HEK293 (cell line): ENCODE results near the gene VPS18.

Source experiments
- HIC1 ChIP-seq: fragments of 450-650 bp; formaldehyde crosslinking; IDR thresholded peaks from 2 replicates; pipeline ENCODE4 v1.5.1; 2016; ENCODE audit warnings: missing biosample characterization, missing genetic modification characterization
- HOXA7 ChIP-seq: sonication (generic); formaldehyde crosslinking; IDR thresholded peaks from 2 replicates; pipeline ENCODE4 v1.8.1; 2022; ENCODE audit warnings: missing genetic modification reagents, borderline replicate concordance
- IKZF3 ChIP-seq: fragments of 450-650 bp; IDR thresholded peaks from 2 replicates; pipeline ENCODE4 v1.5.0; 2018; ENCODE audit warnings: missing biosample characterization, mild to moderate bottlenecking, missing genetic modification characterization, moderate library complexity
- KLF1 ChIP-seq: fragments of 450-650 bp; formaldehyde crosslinking; IDR thresholded peaks from 2 replicates; pipeline ENCODE4 v1.5.1; 2016; ENCODE audit warnings: missing biosample characterization, missing genetic modification characterization
- KLF9 ChIP-seq: fragments of 450-650 bp; formaldehyde crosslinking; IDR thresholded peaks from 2 replicates; pipeline ENCODE4 v1.5.1; 2016; ENCODE audit warnings: missing biosample characterization, missing genetic modification characterization, low read depth
- SCRT1 ChIP-seq: fragments of 450-650 bp; formaldehyde crosslinking; IDR thresholded peaks from 2 replicates; pipeline ENCODE4 v1.5.1; 2016; ENCODE audit warnings: missing biosample characterization, missing genetic modification characterization, borderline replicate concordance
- SP2 ChIP-seq: fragments of 450-650 bp; formaldehyde crosslinking; IDR thresholded peaks from 2 replicates; pipeline ENCODE4 v1.5.1; 2016; ENCODE audit warnings: missing biosample characterization, missing genetic modification characterization
- YY2 ChIP-seq: fragments of 450-650 bp; formaldehyde crosslinking; IDR thresholded peaks from 2 replicates; pipeline ENCODE4 v1.5.1; 2016; ENCODE audit warnings: missing biosample characterization, missing genetic modification characterization
- ZEB2 ChIP-seq: fragments of 450-650 bp; formaldehyde crosslinking; IDR thresholded peaks from 2 replicates; pipeline ENCODE4 v1.5.1; 2016; ENCODE audit warnings: missing biosample characterization, missing genetic modification characterization
- ZNF112 ChIP-seq: fragments of 450-650 bp; formaldehyde crosslinking; IDR thresholded peaks from 2 replicates; pipeline ENCODE4 v1.5.0; 2017; ENCODE audit warnings: missing biosample characterization, missing genetic modification characterization
- ZNF121 ChIP-seq: fragments of 450-650 bp; formaldehyde crosslinking; IDR thresholded peaks from 2 replicates; pipeline ENCODE4 v1.5.1; 2016; ENCODE audit warnings: missing biosample characterization, missing genetic modification characterization
- ZNF174 ChIP-seq: fragments of 450-650 bp; formaldehyde crosslinking; IDR thresholded peaks from 2 replicates; pipeline ENCODE4 v1.5.0; 2017; ENCODE audit warnings: missing biosample characterization, mild to moderate bottlenecking, missing genetic modification characterization
- ZNF19 ChIP-seq: fragments of 450-650 bp; formaldehyde crosslinking; IDR thresholded peaks from 2 replicates; pipeline ENCODE4; 2016; ENCODE audit warnings: missing biosample characterization, missing genetic modification characterization, low read depth
- ZNF24 ChIP-seq: fragments of 450-650 bp; formaldehyde crosslinking; IDR thresholded peaks from 2 replicates; pipeline ENCODE4 v1.5.1; 2016; ENCODE audit warnings: missing biosample characterization, missing genetic modification characterization
- ZNF274 ChIP-seq, 2 experiments: fragments of 200-500 bp in 1 of 2; fragments of 450-650 bp in 1 of 2; sonication (Bioruptor generic) in 1 of 2; formaldehyde crosslinking in 1 of 2; IDR thresholded peaks; 2 replicates each; pipeline versions ENCODE4 v1.5.1 to v1.6.1; 2014 to 2016; ENCODE audit warnings: borderline replicate concordance in 1 of 2, inconsistent platforms in 1 of 2, low read length in 1 of 2, missing biosample characterization in 1 of 2, missing genetic modification characterization in 1 of 2
- ZNF280D ChIP-seq: fragments of 450-650 bp; formaldehyde crosslinking; IDR thresholded peaks from 2 replicates; pipeline ENCODE4 v1.5.1; 2016; ENCODE audit warnings: missing biosample characterization, missing genetic modification characterization
- ZNF362 ChIP-seq: fragments of 450-650 bp; formaldehyde crosslinking; IDR thresholded peaks from 2 replicates; pipeline ENCODE4 v1.5.1; 2016; ENCODE audit warnings: missing biosample characterization, missing genetic modification characterization
- ZNF37A ChIP-seq: fragments of 450-650 bp; IDR thresholded peaks from 2 replicates; pipeline ENCODE4 v1.5.1; 2018; ENCODE audit warnings: missing biosample characterization, missing genetic modification characterization
- ZNF48 ChIP-seq: fragments of 450-650 bp; formaldehyde crosslinking; IDR thresholded peaks from 2 replicates; pipeline ENCODE4 v1.5.1; 2016; ENCODE audit warnings: missing biosample characterization, missing genetic modification characterization
- ZNF510 ChIP-seq: fragments of 450-650 bp; formaldehyde crosslinking; IDR thresholded peaks from 2 replicates; pipeline ENCODE4 v1.5.1; 2018; ENCODE audit warnings: mild to moderate bottlenecking, missing genetic modification characterization, missing biosample characterization; ENCODE audit not compliant: insufficient replicate concordance
- ZNF549 ChIP-seq: fragments of 450-650 bp; IDR thresholded peaks from 2 replicates; pipeline ENCODE4 v1.5.1; 2018; ENCODE audit warnings: missing biosample characterization, missing genetic modification characterization, mild to moderate bottlenecking, inconsistent platforms, moderate library complexity
- ZNF558 ChIP-seq: fragments of 450-650 bp; formaldehyde crosslinking; IDR thresholded peaks from 2 replicates; pipeline ENCODE4 v1.5.1; 2016; ENCODE audit warnings: missing biosample characterization, missing genetic modification characterization
- ZNF580 ChIP-seq: fragments of 450-650 bp; formaldehyde crosslinking; IDR thresholded peaks from 2 replicates; pipeline ENCODE4 v1.5.1; 2016; ENCODE audit warnings: missing biosample characterization, missing genetic modification characterization
- ZNF596 ChIP-seq: fragments of 450-650 bp; IDR thresholded peaks from 2 replicates; pipeline ENCODE4 v1.5.0; 2018; ENCODE audit warnings: missing biosample characterization, mild to moderate bottlenecking, missing genetic modification characterization, moderate library complexity
- ZNF623 ChIP-seq: fragments of 450-650 bp; formaldehyde crosslinking; IDR thresholded peaks from 2 replicates; pipeline ENCODE4 v1.5.1; 2016; ENCODE audit warnings: missing biosample characterization, missing genetic modification characterization
- ZNF626 ChIP-seq: fragments of 450-650 bp; sonication (Bioruptor Pico); formaldehyde crosslinking; IDR thresholded peaks from 2 replicates; pipeline ENCODE4 v1.5.1; 2018; ENCODE audit warnings: missing biosample characterization, missing genetic modification characterization, inconsistent platforms
- ZNF639 ChIP-seq: fragments of 450-650 bp; formaldehyde crosslinking; IDR thresholded peaks from 2 replicates; pipeline ENCODE4 v1.5.1; 2016; ENCODE audit warnings: missing biosample characterization, missing genetic modification characterization
- ZNF701 ChIP-seq: fragments of 450-650 bp; formaldehyde crosslinking; IDR thresholded peaks from 2 replicates; pipeline ENCODE4 v1.5.1; 2016; ENCODE audit warnings: missing biosample characterization, missing genetic modification characterization
- ZNF776 ChIP-seq: fragments of 450-650 bp; formaldehyde crosslinking; IDR thresholded peaks from 2 replicates; pipeline ENCODE4 v1.5.0; 2017; ENCODE audit warnings: missing biosample characterization, missing genetic modification characterization, borderline replicate concordance
- ZNF785 ChIP-seq: fragments of 450-650 bp; formaldehyde crosslinking; IDR thresholded peaks from 2 replicates; pipeline ENCODE4 v1.5.1; 2016; ENCODE audit warnings: missing biosample characterization, missing genetic modification characterization
- ZNF837 ChIP-seq: fragments of 450-650 bp; formaldehyde crosslinking; IDR thresholded peaks from 2 replicates; pipeline ENCODE4 v1.5.1; 2016; ENCODE audit warnings: missing biosample characterization, missing genetic modification characterization
- ZNF843 ChIP-seq: fragments of 450-650 bp; formaldehyde crosslinking; IDR thresholded peaks from 2 replicates; pipeline ENCODE4 v1.5.1; 2016; ENCODE audit warnings: missing biosample characterization, missing genetic modification characterization

The VPS18 gene

GRCh38 chr15:40927873-40928806 is 33.9 kb downstream of the VPS18 start (continued):
- TF ChIP-seq ZNF280D (tag by site-specific recombination) (no peak), ZNF362 (no peak), ZNF623 (tag by site-specific recombination) (no peak), KLF9 (tag by site-specific recombination) (peak; percentile 59), SCRT1 (tag by site-specific recombination) (peak; percentile 28; the same call in 1 of the 2 replicates), ZNF549 (tag by site-specific recombination) (no peak), YY2 (no peak), ZNF580 (tag by site-specific recombination) (no peak), ZNF37A (tag by site-specific recombination) (no peak), ZNF596 (tag by site-specific recombination) (no peak), ZNF558 (tag by site-specific recombination) (no peak), ZNF510 (no peak), ZNF639 (no peak), HIC1 (tag by site-specific recombination) (no peak), ZNF48 (tag by site-specific recombination) (no peak), ZNF19 (tag by site-specific recombination) (no peak), ZNF837 (tag by site-specific recombination) (no peak), HOXA7 (no peak), ZNF785 (tag by site-specific recombination) (no peak), ZNF121 (tag by site-specific recombination) (no peak), ZNF626 (tag by site-specific recombination) (no peak), ZNF701 (tag by site-specific recombination) (no peak), ZNF174 (no peak), ZNF24 (no peak), KLF1 (tag by site-specific recombination) (peak; percentile 97), ZNF274 (IDR thresholded peaks at IDR 0.05; ENCODE audit: low read length) (no peak), ZNF274 (tag by site-specific recombination; IDR thresholded peaks at IDR 0.05; ENCODE audit: borderline replicate concordance) (no peak), IKZF3 (tag by site-specific recombination) (no peak), ZNF112 (tag by site-specific recombination) (no peak), ZEB2 (tag by site-specific recombination) (0 out of 2 replicates have a peak, but pooled peaks have one; percentile 9), ZNF843 (tag by site-specific recombination) (no peak), SP2 (tag by site-specific recombination) (0 out of 2 replicates have a peak, but pooled peaks have one; percentile 0), ZNF776 (no peak)
